Measurements from ENCODE around the gene CAMK2A.

The CAMK2A gene

DNA sequence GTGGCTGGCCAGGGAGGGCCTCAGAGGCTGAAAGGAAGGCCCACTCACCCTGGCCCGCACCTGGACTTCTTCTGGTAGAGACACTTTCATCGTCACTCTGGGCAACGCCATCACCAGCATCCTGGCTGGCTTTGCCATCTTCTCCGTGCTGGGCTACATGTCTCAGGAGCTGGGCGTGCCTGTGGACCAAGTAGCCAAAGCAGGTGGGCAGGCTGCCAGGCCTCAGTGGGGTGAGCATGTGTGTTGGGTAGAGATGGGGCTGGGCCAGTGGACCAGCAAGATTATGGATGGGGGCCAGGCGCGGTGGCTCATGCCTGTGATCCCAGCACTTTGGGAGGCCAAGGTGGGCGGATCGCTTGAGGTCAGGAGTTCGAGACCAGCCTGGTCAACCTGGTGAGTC, 87.1 kb downstream of the CAMK2A start:
- no peaks in the 10 kb centered on the region for H3K27me3 ChIP-seq (ENCODE audit: insufficient read depth, low read depth, severe bottlenecking)
- no peaks in the 10 kb centered on the region for H3K9me3 ChIP-seq (ENCODE audit: severe bottlenecking)
- no peak overlapping the region for H3K27ac ChIP-seq
- DNase-seq, result no peak
- H3K4me3 ChIP-seq (ENCODE audit: low read depth, low read length), result no peak overlapping the region
- TF ChIP-seq, protein P1, sequence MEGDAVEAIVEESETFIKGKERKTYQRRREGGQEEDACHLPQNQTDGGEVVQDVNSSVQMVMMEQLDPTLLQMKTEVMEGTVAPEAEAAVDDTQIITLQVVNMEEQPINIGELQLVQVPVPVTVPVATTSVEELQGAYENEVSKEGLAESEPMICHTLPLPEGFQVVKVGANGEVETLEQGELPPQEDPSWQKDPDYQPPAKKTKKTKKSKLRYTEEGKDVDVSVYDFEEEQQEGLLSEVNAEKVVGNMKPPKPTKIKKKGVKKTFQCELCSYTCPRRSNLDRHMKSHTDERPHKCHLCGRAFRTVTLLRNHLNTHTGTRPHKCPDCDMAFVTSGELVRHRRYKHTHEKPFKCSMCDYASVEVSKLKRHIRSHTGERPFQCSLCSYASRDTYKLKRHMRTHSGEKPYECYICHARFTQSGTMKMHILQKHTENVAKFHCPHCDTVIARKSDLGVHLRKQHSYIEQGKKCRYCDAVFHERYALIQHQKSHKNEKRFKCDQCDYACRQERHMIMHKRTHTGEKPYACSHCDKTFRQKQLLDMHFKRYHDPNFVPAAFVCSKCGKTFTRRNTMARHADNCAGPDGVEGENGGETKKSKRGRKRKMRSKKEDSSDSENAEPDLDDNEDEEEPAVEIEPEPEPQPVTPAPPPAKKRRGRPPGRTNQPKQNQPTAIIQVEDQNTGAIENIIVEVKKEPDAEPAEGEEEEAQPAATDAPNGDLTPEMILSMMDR (IDR thresholded peaks at IDR 0.05; ENCODE audit: low read depth, low read length), result no peak
- no peaks in the 10 kb centered on the region for H3K36me3 ChIP-seq

DNA sequence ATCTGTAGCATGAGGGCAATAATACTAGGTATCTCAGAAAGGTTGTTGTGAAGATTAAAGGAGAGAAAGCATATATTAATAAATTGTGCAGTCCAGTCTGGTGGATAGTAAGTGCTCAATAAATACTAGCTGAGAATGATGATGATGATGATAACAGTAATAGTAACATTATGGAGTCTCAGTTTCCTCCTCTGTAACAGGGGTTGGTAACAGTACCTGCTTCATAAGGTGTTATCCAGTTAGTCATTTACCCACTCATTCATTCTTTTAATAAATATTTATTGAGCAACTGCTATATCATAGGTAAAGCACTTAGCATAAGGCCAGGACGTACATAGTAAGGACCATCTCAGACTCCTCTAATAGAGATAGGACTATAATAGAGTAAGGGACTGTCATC, 92.1 kb downstream of the CAMK2A start:
- no peaks in the 10 kb centered on the region for H3K27me3 ChIP-seq (ENCODE audit: insufficient read depth, low read depth, severe bottlenecking)
- no peak overlapping the region for H3K4me3 ChIP-seq (ENCODE audit: low read depth, low read length)
- no peaks in the 10 kb centered on the region for H3K36me3 ChIP-seq
- TF ChIP-seq, protein P1 (IDR thresholded peaks at IDR 0.05; ENCODE audit: low read depth, low read length), result no peak
- no peak overlapping the region for H3K27ac ChIP-seq
- no peak for DNase-seq
- H3K9me3 ChIP-seq (ENCODE audit: severe bottlenecking), result no peaks in the 10 kb centered on the region

DNA sequence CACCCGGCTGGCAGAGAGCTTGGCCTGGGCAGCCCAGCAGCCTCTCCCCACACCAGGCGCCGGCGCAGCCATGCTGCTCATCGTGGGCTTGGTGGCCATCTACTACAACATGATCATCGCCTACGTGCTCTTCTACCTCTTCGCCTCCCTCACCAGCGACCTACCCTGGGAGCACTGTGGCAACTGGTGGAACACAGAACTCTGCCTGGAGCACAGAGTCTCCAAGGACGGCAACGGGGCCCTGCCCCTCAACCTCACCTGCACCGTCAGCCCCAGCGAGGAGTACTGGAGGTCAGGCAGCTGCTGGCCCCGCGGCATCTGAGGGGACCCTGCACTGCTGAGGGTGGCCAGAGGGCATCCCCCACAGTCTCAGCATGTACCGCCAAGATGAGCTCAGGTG, 92.6 kb downstream of the CAMK2A start:
- H3K27ac ChIP-seq, result no peak overlapping the region
- no peak for DNase-seq
- H3K9me3 ChIP-seq (ENCODE audit: severe bottlenecking), result no peaks in the 10 kb centered on the region
- no peaks in the 10 kb centered on the region for H3K27me3 ChIP-seq (ENCODE audit: insufficient read depth, low read depth, severe bottlenecking)
- no peaks in the 10 kb centered on the region for H3K36me3 ChIP-seq
- H3K4me3 ChIP-seq (ENCODE audit: low read depth, low read length), result no peak overlapping the region
- TF ChIP-seq, protein P1 (IDR thresholded peaks at IDR 0.05; ENCODE audit: low read depth, low read length), result no peak

DNA sequence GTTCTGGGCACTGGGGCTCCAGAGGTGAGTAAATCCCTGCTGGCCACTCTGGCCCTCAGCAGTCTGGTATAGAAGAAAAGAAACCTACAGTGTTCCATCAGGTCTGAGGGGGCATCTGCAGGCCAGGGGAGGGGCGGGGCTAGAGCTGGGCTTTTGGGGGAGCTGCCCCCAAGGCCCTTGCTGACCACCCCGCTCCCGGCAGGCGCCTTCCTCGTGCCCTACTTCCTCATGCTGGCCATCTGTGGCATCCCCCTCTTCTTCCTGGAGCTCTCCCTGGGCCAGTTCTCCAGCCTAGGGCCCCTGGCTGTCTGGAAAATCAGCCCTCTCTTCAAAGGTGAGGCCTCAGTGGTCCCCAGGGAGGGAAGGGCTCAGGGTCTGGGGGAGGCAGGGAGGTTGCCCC, 93.1 kb downstream of the CAMK2A start:
- H3K27me3 ChIP-seq (ENCODE audit: insufficient read depth, low read depth, severe bottlenecking), result no peaks in the 10 kb centered on the region
- no peaks in the 10 kb centered on the region for H3K9me3 ChIP-seq (ENCODE audit: severe bottlenecking)
- TF ChIP-seq, protein P1 (IDR thresholded peaks at IDR 0.05; ENCODE audit: low read depth, low read length), result no peak
- H3K27ac ChIP-seq, result no peak overlapping the region
- H3K4me3 ChIP-seq (ENCODE audit: low read depth, low read length), result no peak overlapping the region
- DNase-seq, result no peak
- no peaks in the 10 kb centered on the region for H3K36me3 ChIP-seq

DNA sequence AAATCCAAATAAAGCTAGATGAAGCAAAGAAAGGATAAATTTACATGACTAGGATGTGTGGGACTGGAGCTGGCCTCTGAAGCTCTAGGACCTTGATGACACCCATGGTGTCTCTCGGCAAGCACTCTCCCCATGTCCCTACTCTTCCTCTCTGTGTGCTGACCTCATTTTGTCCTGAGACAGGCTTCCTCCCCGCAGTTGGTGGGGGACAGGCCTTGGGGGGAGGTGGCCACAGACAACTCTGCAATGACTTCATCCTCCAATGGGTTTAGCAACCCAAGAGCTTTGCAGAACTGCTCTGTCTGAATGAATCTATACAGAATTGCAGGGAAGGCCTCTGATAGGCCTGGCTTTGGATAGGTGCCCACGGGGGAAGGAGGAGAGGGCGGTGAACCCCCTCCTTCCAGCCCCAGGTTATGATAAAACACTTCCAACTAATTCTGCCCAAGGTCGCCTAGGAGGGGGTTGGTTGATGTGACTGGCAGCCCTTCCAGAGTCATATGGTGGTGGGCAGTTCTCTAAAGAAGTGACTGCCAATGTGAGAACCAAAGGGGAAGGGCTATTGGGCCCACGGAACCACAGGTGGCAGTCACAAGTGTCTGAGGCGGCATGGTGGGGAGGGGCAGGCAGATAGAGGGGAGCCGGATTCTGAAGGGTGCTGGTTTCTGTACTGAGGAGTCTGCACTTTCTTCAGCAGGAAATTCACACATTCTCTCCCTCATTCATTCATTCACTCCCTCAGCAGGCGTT, 93.7 kb downstream of the CAMK2A start:
- H3K27me3 ChIP-seq (ENCODE audit: insufficient read depth, low read depth, severe bottlenecking), result no peaks in the 10 kb centered on the region
- H3K9me3 ChIP-seq (ENCODE audit: severe bottlenecking), result no peaks in the 10 kb centered on the region
- H3K4me3 ChIP-seq (ENCODE audit: low read depth, low read length), result no peak overlapping the region
- no peak for DNase-seq
- H3K36me3 ChIP-seq, result no peaks in the 10 kb centered on the region
- TF ChIP-seq, protein P1 (IDR thresholded peaks at IDR 0.05; ENCODE audit: low read depth, low read length), result no peak
- no peak overlapping the region for H3K27ac ChIP-seq

DNA sequence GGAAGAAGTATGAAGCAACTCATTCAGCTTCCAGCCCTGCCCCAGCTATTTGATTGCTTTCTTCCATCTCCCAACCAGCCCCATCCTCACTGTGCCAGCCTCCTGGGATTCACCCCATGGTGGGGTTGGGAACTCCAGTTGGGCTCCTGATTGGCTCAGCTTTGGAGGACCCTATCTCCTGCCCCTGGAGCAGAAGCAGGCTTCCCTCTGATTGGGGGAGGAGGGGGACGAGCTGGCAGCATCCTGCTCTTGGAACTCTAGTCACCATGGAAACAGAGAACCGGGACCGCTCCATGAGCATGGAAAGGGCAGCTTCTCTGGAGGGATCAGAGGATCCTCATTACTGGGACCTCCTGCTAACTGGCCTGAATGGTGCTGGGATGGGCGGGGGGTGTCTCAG, 97.1 kb downstream of the CAMK2A start:
- Histone ChIP-seq H3K27me3 (ENCODE audit: insufficient read depth, low read depth, severe bottlenecking) (no peaks in the 10 kb centered on the region), H3K27ac (no peak overlapping the region), H3K9me3 (ENCODE audit: severe bottlenecking) (no peaks in the 10 kb centered on the region), H3K36me3 (no peaks in the 10 kb centered on the region), H3K4me3 (ENCODE audit: low read depth, low read length) (no peak overlapping the region)
- no peak for DNase-seq
- TF ChIP-seq, protein P1 (IDR thresholded peaks at IDR 0.05; ENCODE audit: low read depth, low read length), result no peak

Measured in WERI-Rb-1 (cell line).